SJSA1 (cell line): Measurements from ENCODE around the gene BSN. TPM values are rescaled to one million over a fixed set of nuclear protein-coding genes. Genes with fewer than 3 reads are reported as not detected.

ENCODE experiments used
- DNase-seq, 2 experiments: peaks; one replicate each; pipeline ENCODE4 v3.0.0-alpha.2; 2015 to 2020; ENCODE audit warnings: low spot score in 2 of 2, low read depth in 1 of 2
- H3K27ac ChIP-seq: fragments of 250-450 bp; sonication (Bioruptor Pico); 2 replicates; pipeline ENCODE4 v1.5.1; 2020; ENCODE audit warnings: mild to moderate bottlenecking, moderate library complexity
- H3K27me3 ChIP-seq: fragments of 250-450 bp; sonication (Bioruptor Pico); replicated peaks from 2 replicates; pipeline ENCODE4 v1.5.1; 2020; ENCODE audit warnings: mild to moderate bottlenecking, moderate library complexity
- H3K36me3 ChIP-seq: fragments of 250-450 bp; sonication (Bioruptor Pico); 2 replicates; pipeline ENCODE4 v1.5.1; 2020; ENCODE audit warnings: mild to moderate bottlenecking
- H3K4me1 ChIP-seq: fragments of 250-450 bp; sonication (Bioruptor Pico); replicated peaks from 2 replicates; pipeline ENCODE4 v1.6.1; 2021; ENCODE audit warnings: mild to moderate bottlenecking
- H3K4me3 ChIP-seq: fragments of 250-450 bp; sonication (Bioruptor Pico); 2 replicates; pipeline ENCODE4 v1.5.1; 2020; ENCODE audit warnings: mild to moderate bottlenecking
- H3K9me3 ChIP-seq: fragments of 250-450 bp; sonication (Bioruptor Pico); replicated peaks from 2 replicates; pipeline ENCODE4 v1.5.1; 2020; ENCODE audit warnings: mild to moderate bottlenecking
- total RNA-seq: library from RNA; depleted of rRNA; stranded (reverse); fragments of >200 nt; shearing (Covaris generic); gene quantifications from 2 replicates; pipeline ENCODE4 v1.2.3, GENCODE V29; 2014

Gene BSN
- total RNA-seq, 1 experiment from 2014 or later, result 0.05 TPM

DNA sequence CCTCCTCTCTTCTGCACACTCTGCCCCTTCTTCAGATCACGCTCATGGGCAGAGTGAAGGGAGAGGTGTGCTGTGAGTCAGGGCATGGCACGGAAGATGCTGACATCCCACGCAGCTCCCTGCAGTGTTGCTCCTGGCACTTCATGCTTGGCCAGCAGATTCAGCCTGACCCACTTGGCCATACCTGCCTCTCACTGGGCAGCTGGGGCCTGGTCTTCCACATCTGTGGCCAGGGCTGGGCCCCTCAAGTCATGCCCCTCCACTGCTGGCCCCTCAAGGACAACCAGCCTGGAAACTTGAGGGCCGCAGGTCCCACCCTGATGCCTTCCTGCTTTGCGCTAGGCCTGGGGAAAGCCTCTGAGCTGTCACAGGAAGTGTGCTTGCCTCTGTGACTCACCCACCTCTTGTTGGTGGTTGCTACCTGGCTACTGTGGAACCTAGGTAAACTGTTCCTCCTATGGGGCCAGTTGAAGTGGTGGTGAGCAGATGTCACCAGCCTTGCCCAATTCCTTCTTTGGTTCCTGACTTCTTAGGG is 48.7 kb downstream of the BSN start:
- Histone ChIP-seq H3K27me3 (no peaks in the 10 kb centered on the region), H3K9me3 (no peaks in the 10 kb centered on the region), H3K36me3 (no peaks in the 10 kb centered on the region), H3K4me3 (no peak overlapping the region), H3K27ac (no peak overlapping the region), H3K4me1 (peaks cover 3% of the 10 kb centered on the region; the same call in 1 of the 2 replicates)
- DNase-seq, result no peak

DNA sequence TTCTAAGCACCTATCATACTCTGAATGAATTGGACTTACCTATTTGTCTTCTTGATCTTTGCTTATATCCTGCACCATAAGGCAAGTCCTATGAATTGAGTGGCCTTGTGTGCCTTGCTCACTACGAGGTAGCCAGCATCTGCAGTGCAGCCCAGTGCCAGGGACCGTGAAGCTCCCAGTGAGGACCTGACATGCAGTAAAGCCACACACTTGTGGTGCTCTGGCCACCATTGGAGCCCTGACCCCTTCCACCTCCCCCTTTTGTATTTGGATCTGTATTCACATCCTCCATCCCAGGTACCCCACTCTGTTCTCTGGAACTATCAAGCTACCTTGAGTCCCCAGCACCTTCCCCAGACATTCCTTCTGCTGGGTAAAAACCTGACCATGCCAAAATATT is 52.1 kb downstream of the BSN start:
- Histone ChIP-seq H3K27me3 (no peaks in the 10 kb centered on the region), H3K4me3 (no peak overlapping the region), H3K4me1 (peaks cover 3% of the 10 kb centered on the region; the same call in 1 of the 2 replicates), H3K36me3 (no peaks in the 10 kb centered on the region), H3K9me3 (no peaks in the 10 kb centered on the region), H3K27ac (no peak overlapping the region)
- peak in 1 of 2 experiments; percentile 5 for DNase-seq

- H3K36me3 ChIP-seq, result no peaks in the 10 kb centered on the region
- H3K4me1 ChIP-seq, result peaks cover 3% of the 10 kb centered on the region; the same call in 1 of the 2 replicates
- H3K27ac ChIP-seq, result no peak overlapping the region
- H3K27me3 ChIP-seq, result no peaks in the 10 kb centered on the region
- no peaks in the 10 kb centered on the region for H3K9me3 ChIP-seq
- H3K4me3 ChIP-seq, result no peak overlapping the region
- peak in 1 of 2 experiments; percentile 12 for DNase-seq
These were observed 52.9 kb downstream of the BSN start for GRCh38 chr3:49607105-49607591.

DNA sequence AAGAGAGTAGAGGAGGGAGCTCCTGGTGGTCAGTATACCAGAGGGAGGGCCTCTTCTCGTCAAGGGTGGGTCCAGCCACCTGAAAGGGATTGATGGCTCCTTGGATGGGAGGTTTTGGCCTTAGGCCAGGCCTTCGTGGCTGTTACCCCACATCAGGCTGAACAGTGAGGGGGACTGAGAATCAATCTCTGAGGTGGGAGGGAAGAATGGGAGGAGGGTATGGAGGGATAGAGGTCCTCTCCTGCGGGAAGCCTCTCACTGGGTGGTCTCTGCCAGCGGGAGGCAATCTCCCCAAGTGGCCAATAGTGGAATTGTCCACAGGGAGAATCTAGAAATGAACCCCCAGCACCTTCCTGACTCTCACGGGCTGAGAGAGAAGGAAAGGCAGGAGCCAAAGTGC is 53.5 kb downstream of the BSN start:
- Histone ChIP-seq H3K4me1 (peaks cover 3% of the 10 kb centered on the region; the same call in 1 of the 2 replicates), H3K27me3 (no peaks in the 10 kb centered on the region), H3K9me3 (no peaks in the 10 kb centered on the region), H3K36me3 (no peaks in the 10 kb centered on the region), H3K4me3 (no peak overlapping the region), H3K27ac (no peak overlapping the region)
- peak in 1 of 2 experiments; percentile 36 for DNase-seq

- no peak overlapping the region for H3K27ac ChIP-seq
- H3K9me3 ChIP-seq, result no peaks in the 10 kb centered on the region
- no peaks in the 10 kb centered on the region for H3K36me3 ChIP-seq
- H3K27me3 ChIP-seq, result no peaks in the 10 kb centered on the region
- peaks cover 3% of the 10 kb centered on the region; the same call in 1 of the 2 replicates for H3K4me1 ChIP-seq
- DNase-seq, result peak in 1 of 2 experiments; percentile 8
- no peak overlapping the region for H3K4me3 ChIP-seq
These were observed 55.0 kb downstream of the BSN start for GRCh38 chr3:49609314-49609713.

GRCh38 chr3:49609815-49610214 is 55.5 kb downstream of the BSN start:
- Histone ChIP-seq H3K4me1 (peaks cover 3% of the 10 kb centered on the region; the same call in 1 of the 2 replicates), H3K27me3 (no peaks in the 10 kb centered on the region), H3K4me3 (no peak overlapping the region), H3K36me3 (no peaks in the 10 kb centered on the region), H3K9me3 (no peaks in the 10 kb centered on the region), H3K27ac (no peak overlapping the region)
- no peak for DNase-seq

GRCh38 chr3:49610666-49611280 is 56.5 kb downstream of the BSN start:
- DNase-seq, result peak in 1 of 2 experiments; percentile 13

DNA sequence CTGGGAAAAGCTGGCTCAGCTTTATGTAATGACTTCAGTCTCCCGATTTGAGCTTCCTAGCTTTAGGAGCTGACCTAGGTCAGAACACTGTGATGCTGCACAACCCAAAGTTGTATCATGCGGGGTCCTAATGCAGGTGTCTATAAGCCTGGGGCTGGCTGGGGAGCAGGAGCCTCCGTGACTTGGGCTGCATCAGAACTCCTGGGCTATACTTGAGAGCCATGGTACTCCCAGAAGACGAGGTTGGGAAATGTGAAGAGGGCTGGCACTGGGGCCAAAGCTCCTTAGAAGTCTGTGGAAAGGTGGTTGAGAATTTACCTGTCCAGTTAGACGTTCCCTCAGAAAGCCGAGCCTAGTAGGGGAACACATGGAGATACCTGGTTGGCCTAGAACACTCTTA is 57.0 kb downstream of the BSN start:
- H3K4me1 ChIP-seq, result peaks cover 5% of the 10 kb centered on the region
- no peaks in the 10 kb centered on the region for H3K9me3 ChIP-seq
- H3K27ac ChIP-seq, result no peak overlapping the region
- H3K27me3 ChIP-seq, result no peaks in the 10 kb centered on the region
- no peaks in the 10 kb centered on the region for H3K36me3 ChIP-seq
- H3K4me3 ChIP-seq, result no peak overlapping the region
- peak in 1 of 2 experiments; percentile 8 for DNase-seq

More at GRCh38 chr3:49610666-49611280, 56.5 kb downstream of the BSN start:
- no peaks in the 10 kb centered on the region for H3K9me3 ChIP-seq
- H3K27me3 ChIP-seq, result no peaks in the 10 kb centered on the region
- H3K36me3 ChIP-seq, result no peaks in the 10 kb centered on the region
- peaks cover 3% of the 10 kb centered on the region; the same call in 1 of the 2 replicates for H3K4me1 ChIP-seq
- no peak overlapping the region for H3K4me3 ChIP-seq
- H3K27ac ChIP-seq, result no peak overlapping the region

DNA sequence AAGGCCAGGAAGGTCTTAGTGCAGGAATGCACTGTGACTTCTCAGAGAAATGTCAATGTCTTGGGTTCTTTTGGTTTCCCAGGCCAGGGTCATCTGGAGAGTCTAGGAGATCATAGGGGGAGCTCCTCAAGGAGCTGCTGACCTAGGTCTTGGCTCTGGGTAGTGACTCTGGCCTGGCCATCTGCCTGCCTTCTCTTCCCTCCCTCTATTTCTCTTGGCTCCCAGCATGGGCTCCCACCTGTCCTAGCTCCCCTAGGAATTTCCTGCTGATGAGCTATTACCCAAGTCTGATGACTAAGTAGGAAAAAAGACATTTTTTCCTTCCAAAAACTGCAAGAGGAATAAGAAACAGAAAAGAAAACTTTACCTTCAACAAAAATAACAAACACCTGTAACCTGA is 57.4 kb downstream of the BSN start:
- H3K4me3 ChIP-seq, result no peak overlapping the region
- no peak overlapping the region for H3K27ac ChIP-seq
- H3K36me3 ChIP-seq, result no peaks in the 10 kb centered on the region
- peaks cover 9% of the 10 kb centered on the region for H3K4me1 ChIP-seq
- no peaks in the 10 kb centered on the region for H3K27me3 ChIP-seq
- DNase-seq, result peak in 1 of 2 experiments; percentile 11
- no peaks in the 10 kb centered on the region for H3K9me3 ChIP-seq

DNA sequence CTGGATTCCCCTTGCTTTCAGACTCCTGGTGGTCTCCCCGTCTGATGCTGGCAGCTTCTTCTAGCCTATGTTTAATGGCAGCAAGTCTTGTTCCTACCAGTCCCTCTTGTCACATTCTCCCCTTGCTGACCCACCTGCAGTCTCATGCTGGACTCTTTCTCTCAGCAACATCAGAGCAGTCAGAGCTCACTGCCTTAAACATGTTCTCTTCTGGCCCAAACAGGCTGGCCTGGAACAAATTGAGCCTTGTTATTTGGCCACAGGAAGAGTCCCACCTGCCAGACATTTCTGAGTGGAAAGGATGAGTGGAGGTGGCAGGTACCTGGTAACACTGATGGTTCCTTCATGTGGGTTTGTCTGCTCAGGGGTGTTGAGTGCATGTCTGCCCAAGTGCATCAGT is 60.7 kb downstream of the BSN start:
- no peak for DNase-seq
- H3K4me1 ChIP-seq, result peaks cover 6% of the 10 kb centered on the region; the same call in 1 of the 2 replicates
- H3K27ac ChIP-seq, result no peak overlapping the region
- H3K36me3 ChIP-seq, result no peaks in the 10 kb centered on the region
- H3K9me3 ChIP-seq, result no peaks in the 10 kb centered on the region
- H3K4me3 ChIP-seq, result no peak overlapping the region
- H3K27me3 ChIP-seq, result no peaks in the 10 kb centered on the region

GRCh38 chr3:49616061-49616460 is 61.8 kb downstream of the BSN start:
- H3K4me1 ChIP-seq, result peaks cover 6% of the 10 kb centered on the region; the same call in 1 of the 2 replicates
- H3K27ac ChIP-seq, result no peak overlapping the region
- no peak overlapping the region for H3K4me3 ChIP-seq
- H3K9me3 ChIP-seq, result no peaks in the 10 kb centered on the region
- H3K36me3 ChIP-seq, result no peaks in the 10 kb centered on the region
- no peaks in the 10 kb centered on the region for H3K27me3 ChIP-seq
- no peak for DNase-seq

- H3K27ac ChIP-seq, result no peak overlapping the region
- peak in 1 of 2 experiments; percentile 15 for DNase-seq
- no peaks in the 10 kb centered on the region for H3K27me3 ChIP-seq
- H3K9me3 ChIP-seq, result no peaks in the 10 kb centered on the region
- H3K4me3 ChIP-seq, result no peak overlapping the region
- peaks cover 6% of the 10 kb centered on the region; the same call in 1 of the 2 replicates for H3K4me1 ChIP-seq
- no peaks in the 10 kb centered on the region for H3K36me3 ChIP-seq
These were observed 62.2 kb downstream of the BSN start for GRCh38 chr3:49616491-49616941.

DNA sequence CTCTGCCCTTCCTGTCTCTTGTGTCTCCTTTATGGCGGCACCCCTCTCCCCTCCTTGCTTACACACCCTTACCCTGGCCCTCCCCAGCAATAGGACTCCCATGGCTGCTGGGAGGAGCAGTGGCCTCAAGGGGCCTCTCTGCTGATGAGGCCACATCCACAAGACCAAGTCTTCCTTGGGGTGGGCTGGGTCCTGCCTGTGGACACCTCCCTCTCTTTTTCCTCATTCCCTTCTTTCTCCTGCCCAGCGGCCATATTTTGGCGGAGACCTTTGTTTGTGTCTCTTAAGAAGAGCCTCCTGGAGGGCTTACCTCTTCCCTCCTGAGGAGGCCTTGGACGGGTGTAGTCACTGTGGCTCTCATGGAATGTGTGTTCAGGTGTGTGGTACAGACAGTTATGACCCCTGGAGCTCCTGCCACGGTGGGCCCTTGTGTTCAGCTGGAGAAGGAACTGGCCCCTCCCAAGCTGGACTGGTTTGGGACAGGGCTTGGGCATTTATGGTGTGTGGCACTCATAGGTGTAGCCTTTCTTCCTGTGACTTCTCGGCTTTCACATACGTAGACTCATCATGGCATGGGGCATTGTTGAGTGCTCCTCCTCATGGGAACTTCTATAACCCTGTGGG is 63.2 kb downstream of the BSN start:
- no peaks in the 10 kb centered on the region for H3K9me3 ChIP-seq
- H3K27ac ChIP-seq, result no peak overlapping the region
- no peaks in the 10 kb centered on the region for H3K36me3 ChIP-seq
- no peak overlapping the region for H3K4me3 ChIP-seq
- DNase-seq, result no peak
- H3K4me1 ChIP-seq, result peaks cover 6% of the 10 kb centered on the region; the same call in 1 of the 2 replicates
- no peaks in the 10 kb centered on the region for H3K27me3 ChIP-seq

- Histone ChIP-seq H3K9me3 (no peaks in the 10 kb centered on the region), H3K4me3 (no peak overlapping the region), H3K27ac (no peak overlapping the region), H3K4me1 (peaks cover 6% of the 10 kb centered on the region; the same call in 1 of the 2 replicates), H3K27me3 (no peaks in the 10 kb centered on the region), H3K36me3 (no peaks in the 10 kb centered on the region)
- DNase-seq, result no peak
These were observed 64.1 kb downstream of the BSN start for GRCh38 chr3:49618412-49618811.
